ENCODE results near the gene HAUS1. TPM values are rescaled to one million over a fixed set of nuclear protein-coding genes. Genes with fewer than 3 reads are reported as not detected.
A peak's percentile ranks its signal among the peaks of the same experiment; 100 is the strongest.
"Not testable (repeated sequence)": the region's sequence is repeated elsewhere in the genome, so short reads cannot be mapped to it uniquely, and the experiment has no call there.

The HAUS1 gene
- total RNA-seq, 2 experiments from 2014 or later: 62.2 to 79.9 TPM

GRCh38 chr18:46158499-46158898, 54.3 kb downstream of the HAUS1 start:
- ATAC-seq: no peak
- no peak for DNase-seq
- H3K36me3 Mint-ChIP-seq (ENCODE audit: low read depth): no peaks in the 10 kb centered on the region
- H3K4me1 Mint-ChIP-seq: peaks cover 45% of the 10 kb centered on the region
- CTCF ChIA-PET: interaction anchor here (1.0 to 4.4 kb wide), 4 partner anchors 9 to 499 kb away, joined by 3 to 27 read pairs (median 8); a partner anchor contains a TSS
- H3K27me3 Mint-ChIP-seq: no peaks in the 10 kb centered on the region
- intact Hi-C loops (cut with DNase I, micrococcal nuclease): loop anchor here (5.0 kb wide), 2 partner anchors 54 to 514 kb away; no protein-coding TSS in a partner anchor
- H3K27ac Mint-ChIP-seq: no peak overlapping the region
- H3K9me3 Mint-ChIP-seq (ENCODE audit: low read depth): no peaks in the 10 kb centered on the region
- H3K4me3 Mint-ChIP-seq: no peak overlapping the region
- POLR2A ChIA-PET: no interaction called here

DNA sequence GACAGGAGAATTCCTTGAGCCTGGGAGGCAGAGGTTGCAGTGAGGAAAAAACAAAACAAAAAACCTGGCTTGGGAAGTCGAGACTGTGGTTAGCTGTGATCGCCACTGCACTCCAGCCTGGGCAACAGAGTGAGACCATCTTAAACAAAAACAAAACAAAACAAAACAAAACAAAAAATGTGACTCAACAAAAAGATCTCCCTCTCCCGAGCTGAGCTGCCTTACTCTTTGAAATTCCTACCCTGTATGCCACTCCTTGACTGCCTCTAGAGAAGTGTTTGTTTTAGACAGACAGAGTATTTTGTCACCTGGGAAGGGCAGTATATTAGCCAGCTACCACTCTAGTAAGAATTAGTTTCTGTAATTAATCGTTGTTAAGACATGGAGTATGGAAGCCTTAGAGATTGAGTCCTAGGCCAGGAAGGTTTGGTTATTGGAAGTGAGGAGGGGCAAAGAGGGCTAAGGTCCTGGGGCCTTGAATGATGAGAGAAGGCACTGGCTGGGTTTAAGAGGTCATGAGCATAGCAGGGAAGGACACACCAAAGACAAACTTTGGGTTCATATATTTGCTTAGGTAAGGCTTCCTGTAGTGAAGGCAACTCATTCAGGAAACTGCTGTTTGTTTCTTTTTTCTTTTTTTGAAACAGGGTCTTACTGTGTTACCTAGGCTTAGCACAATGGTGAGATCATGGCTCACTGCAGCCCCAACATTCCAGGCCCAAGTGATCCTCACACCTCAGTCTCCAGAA, 56.0 kb downstream of the HAUS1 start:
- H3K36me3 Mint-ChIP-seq (ENCODE audit: low read depth): no peaks in the 10 kb centered on the region
- ChIA-PET POLR2A (no interaction called here), CTCF (interaction anchor here (0.6 to 4.4 kb wide), 3 partner anchors 13 to 498 kb away, joined by 3 to 27 read pairs (median 9); a partner anchor contains a TSS)
- peaks cover 34% of the 10 kb centered on the region for H3K4me1 Mint-ChIP-seq
- DNase-seq (no peak), ATAC-seq (no peak)
- intact Hi-C loops (cut with DNase I, micrococcal nuclease): no loop called here
- no peak overlapping the region for H3K4me3 Mint-ChIP-seq
- peak overlapping the region; percentile 0 for H3K27ac Mint-ChIP-seq
- H3K27me3 Mint-ChIP-seq: no peaks in the 10 kb centered on the region
- H3K9me3 Mint-ChIP-seq (ENCODE audit: low read depth): no peaks in the 10 kb centered on the region

DNA sequence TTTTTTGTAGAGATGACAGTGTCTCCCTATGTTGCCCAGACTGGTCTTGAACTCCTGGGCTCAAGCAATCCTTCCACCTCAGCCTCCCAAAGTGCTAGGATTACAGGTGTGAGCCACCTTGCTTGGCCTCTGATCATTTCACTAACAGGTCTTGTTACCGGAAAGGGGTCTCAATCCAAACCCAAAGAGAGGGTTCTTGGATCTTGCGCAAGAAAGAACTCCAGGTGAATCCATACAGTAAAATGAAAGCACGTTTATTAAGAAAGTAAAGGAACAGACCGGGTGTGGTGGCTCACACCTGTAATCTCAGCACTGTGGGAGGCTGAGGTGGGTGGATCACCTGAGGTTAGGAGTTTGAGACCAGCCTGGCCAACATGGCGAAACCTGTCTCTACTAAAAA, 56.7 kb downstream of the HAUS1 start:
- ATAC-seq; H3K4me3 Mint-ChIP-seq; H3K9me3 Mint-ChIP-seq (ENCODE audit: low read depth); POLR2A ChIA-PET; H3K27me3 Mint-ChIP-seq; H3K36me3 Mint-ChIP-seq (ENCODE audit: low read depth); H3K27ac Mint-ChIP-seq; DNase-seq; intact Hi-C loops (cut with DNase I, micrococcal nuclease): not testable (repeated sequence)
- CTCF ChIA-PET: interaction anchor here (0.6 to 4.4 kb wide), 3 partner anchors 13 to 497 kb away, joined by 4 to 27 read pairs (median 9); a partner anchor contains a TSS
- H3K4me1 Mint-ChIP-seq: peaks cover 28% of the 10 kb centered on the region

GRCh38 chr18:46161703-46162396, 57.7 kb downstream of the HAUS1 start:
- ChIA-PET CTCF (interaction anchor here (0.6 to 4.4 kb wide), 4 partner anchors 12 to 474 kb away, joined by 3 to 27 read pairs (median 4); a partner anchor contains a TSS), POLR2A (interaction anchor here (0.5 to 0.6 kb wide), 2 partner anchors 19 to 79 kb away, joined by 3 read pairs; no protein-coding TSS in a partner anchor)
- DNase-seq: no peak
- Mint-ChIP-seq H3K27me3 (no peaks in the 10 kb centered on the region), H3K27ac (no peak overlapping the region), H3K36me3 (ENCODE audit: low read depth) (no peaks in the 10 kb centered on the region), H3K9me3 (ENCODE audit: low read depth) (no peaks in the 10 kb centered on the region), H3K4me1 (peaks cover 21% of the 10 kb centered on the region), H3K4me3 (no peak overlapping the region)
- no peak for ATAC-seq
- intact Hi-C loops (cut with DNase I, micrococcal nuclease): no loop called here

GRCh38 chr18:46163091-46163490, 58.9 kb downstream of the HAUS1 start:
- Mint-ChIP-seq H3K9me3 (ENCODE audit: low read depth) (no peaks in the 10 kb centered on the region), H3K27ac (no peak overlapping the region), H3K36me3 (ENCODE audit: low read depth) (no peaks in the 10 kb centered on the region), H3K4me1 (peaks cover 15% of the 10 kb centered on the region), H3K4me3 (no peak overlapping the region), H3K27me3 (no peaks in the 10 kb centered on the region)
- ChIA-PET POLR2A (interaction anchor here (0.6 kb wide), 1 partner anchor 1356 kb away, joined by 3 read pairs; no protein-coding TSS in a partner anchor), CTCF (interaction anchor here (1.0 to 1.4 kb wide), 2 partner anchors 10 to 16 kb away, joined by 4 to 6 read pairs; a partner anchor contains a TSS)
- ATAC-seq (no peak), DNase-seq (no peak)
- intact Hi-C loops (cut with DNase I, micrococcal nuclease): no loop called here

GRCh38 chr18:46163941-46164499, 59.8 kb downstream of the HAUS1 start:
- no peaks in the 10 kb centered on the region for H3K36me3 Mint-ChIP-seq (ENCODE audit: low read depth)
- no peak for ATAC-seq
- intact Hi-C loops (cut with DNase I, micrococcal nuclease): no loop called here
- no peak overlapping the region for H3K27ac Mint-ChIP-seq
- ChIA-PET CTCF (interaction anchor here (1.0 to 1.4 kb wide), 2 partner anchors 9 to 17 kb away, joined by 4 to 6 read pairs; a partner anchor contains a TSS), POLR2A (no interaction called here)
- no peaks in the 10 kb centered on the region for H3K9me3 Mint-ChIP-seq (ENCODE audit: low read depth)
- DNase-seq: no peak
- H3K27me3 Mint-ChIP-seq: no peaks in the 10 kb centered on the region
- peaks cover 17% of the 10 kb centered on the region for H3K4me1 Mint-ChIP-seq
- H3K4me3 Mint-ChIP-seq: no peak overlapping the region

- peaks cover 20% of the 10 kb centered on the region for H3K4me1 Mint-ChIP-seq
- ATAC-seq; intact Hi-C loops (cut with DNase I, micrococcal nuclease); H3K27ac Mint-ChIP-seq; H3K9me3 Mint-ChIP-seq (ENCODE audit: low read depth); H3K36me3 Mint-ChIP-seq (ENCODE audit: low read depth); H3K4me3 Mint-ChIP-seq; POLR2A ChIA-PET; DNase-seq; H3K27me3 Mint-ChIP-seq: not testable (repeated sequence)
- CTCF ChIA-PET: interaction anchor here (0.8 to 1.3 kb wide), 3 partner anchors 9 to 53 kb away, joined by 3 to 4 read pairs (median 3); a partner anchor contains a TSS
Observed at GRCh38 chr18:46164502-46164901, 60.3 kb downstream of the HAUS1 start.

- Mint-ChIP-seq H3K27me3 (no peaks in the 10 kb centered on the region), H3K4me3 (no peak overlapping the region), H3K36me3 (ENCODE audit: low read depth) (no peaks in the 10 kb centered on the region), H3K9me3 (ENCODE audit: low read depth) (no peaks in the 10 kb centered on the region), H3K4me1 (peaks cover 22% of the 10 kb centered on the region), H3K27ac (no peak overlapping the region)
- ATAC-seq: no peak
- intact Hi-C loops (cut with DNase I, micrococcal nuclease): no loop called here
- ChIA-PET CTCF (interaction anchor here (0.7 to 1.3 kb wide), 5 partner anchors 9 to 57 kb away, joined by 3 to 4 read pairs (median 3); a partner anchor contains a TSS), POLR2A (no interaction called here)
- no peak for DNase-seq
Observed at GRCh38 chr18:46164920-46165319, 60.7 kb downstream of the HAUS1 start.

GRCh38 chr18:46166261-46166970, 62.2 kb downstream of the HAUS1 start:
- DNase-seq (no peak), ATAC-seq (no peak)
- H3K4me1 Mint-ChIP-seq: peaks cover 14% of the 10 kb centered on the region
- no peaks in the 10 kb centered on the region for H3K36me3 Mint-ChIP-seq (ENCODE audit: low read depth)
- H3K9me3 Mint-ChIP-seq (ENCODE audit: low read depth): no peaks in the 10 kb centered on the region
- no peak overlapping the region for H3K4me3 Mint-ChIP-seq
- H3K27me3 Mint-ChIP-seq: no peaks in the 10 kb centered on the region
- POLR2A ChIA-PET: no interaction called here
- H3K27ac Mint-ChIP-seq: no peak overlapping the region
- intact Hi-C loops (cut with DNase I, micrococcal nuclease): no loop called here
- CTCF ChIA-PET: interaction anchor here (0.5 to 1.6 kb wide), 2 partner anchors 46 to 1049 kb away, joined by 3 to 6 read pairs; no protein-coding TSS in a partner anchor

GRCh38 chr18:46167971-46168370, 63.8 kb downstream of the HAUS1 start:
- DNase-seq: peak; percentile 36
- ChIA-PET CTCF (no interaction called here), POLR2A (no interaction called here)
- Mint-ChIP-seq H3K4me1 (peaks cover 18% of the 10 kb centered on the region), H3K4me3 (peak overlapping the region; percentile 14), H3K36me3 (ENCODE audit: low read depth) (no peaks in the 10 kb centered on the region), H3K27ac (peak overlapping the region; percentile 55), H3K9me3 (ENCODE audit: low read depth) (no peaks in the 10 kb centered on the region), H3K27me3 (no peaks in the 10 kb centered on the region)
- intact Hi-C loops (cut with DNase I, micrococcal nuclease): no loop called here
- ATAC-seq: peak; percentile 68

GRCh38 chr18:46169464-46169941, 65.3 kb downstream of the HAUS1 start:
- H3K36me3 Mint-ChIP-seq (ENCODE audit: low read depth): peaks cover 2% of the 10 kb centered on the region
- ATAC-seq: no peak
- intact Hi-C loops (cut with DNase I, micrococcal nuclease): no loop called here
- DNase-seq: no peak
- ChIA-PET POLR2A (no interaction called here), CTCF (interaction anchor here (1.1 kb wide), 1 partner anchor 26 kb away, joined by 3 read pairs; no protein-coding TSS in a partner anchor)
- H3K4me1 Mint-ChIP-seq: peaks cover 18% of the 10 kb centered on the region
- no peak overlapping the region for H3K27ac Mint-ChIP-seq
- H3K27me3 Mint-ChIP-seq: no peaks in the 10 kb centered on the region
- no peaks in the 10 kb centered on the region for H3K9me3 Mint-ChIP-seq (ENCODE audit: low read depth)
- H3K4me3 Mint-ChIP-seq: no peak overlapping the region

Measured in activated CD4-positive, alpha-beta T cell treated with anti-CD3 and anti-CD28 coated beads for 36 hours (primary cell).